GM12801 (cell line): ENCODE data around the gene DSEL.

Source experiments
- TF ChIP-seq, protein P1 (sequence below): IDR thresholded peaks from one replicate; pipeline ENCODE4 v1.5.1; 2011; ENCODE audit warnings: control low read depth; ENCODE audit not compliant: insufficient read length; ENCODE audit errors: extremely low read depth

The DSEL gene

GRCh38 chr18:67456711-67457110 is 59.8 kb downstream of the DSEL start:
- TF ChIP-seq, protein P1, sequence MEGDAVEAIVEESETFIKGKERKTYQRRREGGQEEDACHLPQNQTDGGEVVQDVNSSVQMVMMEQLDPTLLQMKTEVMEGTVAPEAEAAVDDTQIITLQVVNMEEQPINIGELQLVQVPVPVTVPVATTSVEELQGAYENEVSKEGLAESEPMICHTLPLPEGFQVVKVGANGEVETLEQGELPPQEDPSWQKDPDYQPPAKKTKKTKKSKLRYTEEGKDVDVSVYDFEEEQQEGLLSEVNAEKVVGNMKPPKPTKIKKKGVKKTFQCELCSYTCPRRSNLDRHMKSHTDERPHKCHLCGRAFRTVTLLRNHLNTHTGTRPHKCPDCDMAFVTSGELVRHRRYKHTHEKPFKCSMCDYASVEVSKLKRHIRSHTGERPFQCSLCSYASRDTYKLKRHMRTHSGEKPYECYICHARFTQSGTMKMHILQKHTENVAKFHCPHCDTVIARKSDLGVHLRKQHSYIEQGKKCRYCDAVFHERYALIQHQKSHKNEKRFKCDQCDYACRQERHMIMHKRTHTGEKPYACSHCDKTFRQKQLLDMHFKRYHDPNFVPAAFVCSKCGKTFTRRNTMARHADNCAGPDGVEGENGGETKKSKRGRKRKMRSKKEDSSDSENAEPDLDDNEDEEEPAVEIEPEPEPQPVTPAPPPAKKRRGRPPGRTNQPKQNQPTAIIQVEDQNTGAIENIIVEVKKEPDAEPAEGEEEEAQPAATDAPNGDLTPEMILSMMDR, result no peak
